Spleen (tissue), 11 donors: ENCODE data around the gene TOP3B. TPM values are rescaled to one million over a fixed set of nuclear protein-coding genes. Genes with fewer than 3 reads are reported as not detected.

Experiments used
- DNase-seq: peaks from one replicate; pipeline ENCODE4 v3.0.0-alpha.2; 2020
- H3K27ac ChIP-seq, 8 donors: fragments of 200-600 bp; sonication (generic) in 7 of 8; 1 replicate in 4 of 8; 2 replicates in 4 of 8; pipeline versions ENCODE4 v1.5.0 to v1.8.0; 2016 to 2021; ENCODE audit warnings: inconsistent platforms in 4 of 8, mild to moderate bottlenecking in 4 of 8, moderate library complexity in 1 of 8
- H3K27me3 ChIP-seq, 7 donors: fragments of 200-600 bp; sonication (generic) in 6 of 7; replicated peaks in 1 of 7; 1 replicate in 4 of 7; 2 replicates in 3 of 7; pipeline versions ENCODE4 v1.5.0 to v1.8.0; 2016 to 2021; ENCODE audit warnings: inconsistent platforms in 3 of 7, mild to moderate bottlenecking in 1 of 7
- H3K36me3 ChIP-seq, 6 donors: fragments of 200-600 bp; sonication (generic) in 5 of 6; 1 replicate in 4 of 6; 2 replicates in 2 of 6; pipeline versions ENCODE4 v1.5.0 to v1.8.0; 2016 to 2021; ENCODE audit warnings: inconsistent platforms in 2 of 6
- H3K4me1 ChIP-seq, 6 donors: fragments of 200-600 bp; sonication (generic) in 5 of 6; 1 replicate in 3 of 6; 2 replicates in 3 of 6; pipeline versions ENCODE4 v1.5.0 to v1.8.0; 2016 to 2021; ENCODE audit warnings: inconsistent platforms in 3 of 6
- H3K4me3 ChIP-seq, 8 donors: fragments of 200-600 bp; sonication (generic) in 7 of 8; 1 replicate in 4 of 8; 2 replicates in 4 of 8; pipeline versions ENCODE4 v1.5.0 to v1.8.0; 2016 to 2021; ENCODE audit warnings: inconsistent platforms in 4 of 8, mild to moderate bottlenecking in 4 of 8, moderate library complexity in 2 of 8
- H3K9me3 ChIP-seq, 8 donors: fragments of 200-600 bp; sonication (generic) in 7 of 8; 1 replicate in 4 of 8; 2 replicates in 4 of 8; pipeline versions ENCODE4 v1.5.0 to v1.8.0; 2016 to 2021; ENCODE audit warnings: inconsistent platforms in 4 of 8
- POLR2A ChIP-seq, 3 donors: fragments of 450-650 bp; IDR thresholded peaks; one replicate each; pipeline ENCODE4 v1.5.1; 2017; ENCODE audit warnings: antibody characterized with exemption in 3 of 3, mild to moderate bottlenecking in 1 of 3
- POLR2AphosphoS5 ChIP-seq, 3 donors: sonication (generic); formaldehyde crosslinking; IDR thresholded peaks; one replicate each; pipeline ENCODE4 v1.5.1; 2017; ENCODE audit warnings: antibody characterized with exemption in 3 of 3
- WGBS, 5 donors: extraction: QIAGEN DNeasy Blood & Tissue Kit in 3 of 5; methylation state at CpG; one replicate each; pipeline versions ENCODE4 v1.1.5 to v1.1.7; 2013 to 2018; 5-methylcytosine and 5-hydroxymethylcytosine counted together
- intact Hi-C: fragments of 100-400 bp; cut with DNase I; formaldehyde crosslinking; loops from one replicate; pipeline ENCODE4 v1.15.0; 2023; ENCODE audit warnings: low total_unique reads
- polyA plus RNA-seq, 3 donors: library from polyadenylated mRNA; stranded (reverse); fragments of 200-250 nt; gene quantifications; one replicate each; pipeline ENCODE4 v1.2.1, GENCODE V29; 2013
- total RNA-seq, 7 donors: library from RNA; depleted of rRNA in 3 of 7; stranded (reverse); fragments of >200 nt in 3 of 7; fragmentation: NEBNext Ultra II Directional in 4 of 7; extraction: Animal tissue kit (Norgen Biotek cat#: 25700) in 4 of 7; gene quantifications; one replicate each; pipeline versions ENCODE4 v1.1.0 to v1.2.1, GENCODE V29; 2016 to 2021
- TF ChIP-seq, protein P1 (sequence below), 11 experiments: fragments of 200-600 bp in 7 of 11; fragments of 450-650 bp in 4 of 11; sonication (generic) in 4 of 11; IDR thresholded peaks in 8 of 11; conservative IDR thresholded peaks in 3 of 11; 1 replicate in 7 of 11; 2 replicates in 4 of 11; pipeline versions ENCODE4 v1.4.0 to v1.8.0; 2016 to 2021; ENCODE audit warnings: antibody characterized with exemption in 11 of 11, inconsistent platforms in 4 of 11, mild to moderate bottlenecking in 1 of 11
- donor health status: healthy with polysubstance abuse.
- donor health status: DM: no; HTN: no; CAD: no; lungs with moderate emphysema.
- donor health status: DM: no; HTN: no; CAD: no.
- donor health status: Bipolar disorder and iron deficiency.
- donor health status: healthy.
- donor health status: DM: no; HTN: no; CAD: no.
- donor health status: DM: yes; HTN: yes; CAD: no.

TOP3B gene
- total and polyA plus RNA-seq, 10 donors = 12.6 to 66.4 (median 46.7) TPM

DNA sequence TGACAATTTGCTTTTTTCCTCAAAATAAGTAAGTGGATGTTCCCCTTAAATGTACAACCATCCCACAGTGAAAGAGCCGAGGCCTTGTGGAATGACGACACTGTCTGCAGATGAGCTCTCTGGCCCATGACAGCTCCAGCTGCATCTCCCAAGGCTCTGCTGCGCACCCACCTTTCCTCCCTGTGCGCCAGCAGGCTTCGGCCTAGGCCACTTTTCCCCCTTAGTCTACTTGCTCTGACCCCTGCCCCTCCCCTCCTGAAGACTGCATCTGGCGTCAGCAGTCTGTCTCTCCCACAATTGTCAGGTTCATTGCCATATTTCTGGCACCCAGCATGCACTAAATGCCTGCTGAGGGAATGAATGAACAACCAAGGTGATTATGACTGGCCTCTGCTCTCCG is 2.0 kb downstream of the TOP3B start:
- peak; percentile 36 for DNase-seq
- H3K36me3 ChIP-seq = peaks cover 0 to 26% (median 3%) of the 10 kb centered on the region in 6 donors
- 69 to 84% (median 81%) methylated on average over 7 of the region's 7 CpGs for WGBS, 5 donors

DNA sequence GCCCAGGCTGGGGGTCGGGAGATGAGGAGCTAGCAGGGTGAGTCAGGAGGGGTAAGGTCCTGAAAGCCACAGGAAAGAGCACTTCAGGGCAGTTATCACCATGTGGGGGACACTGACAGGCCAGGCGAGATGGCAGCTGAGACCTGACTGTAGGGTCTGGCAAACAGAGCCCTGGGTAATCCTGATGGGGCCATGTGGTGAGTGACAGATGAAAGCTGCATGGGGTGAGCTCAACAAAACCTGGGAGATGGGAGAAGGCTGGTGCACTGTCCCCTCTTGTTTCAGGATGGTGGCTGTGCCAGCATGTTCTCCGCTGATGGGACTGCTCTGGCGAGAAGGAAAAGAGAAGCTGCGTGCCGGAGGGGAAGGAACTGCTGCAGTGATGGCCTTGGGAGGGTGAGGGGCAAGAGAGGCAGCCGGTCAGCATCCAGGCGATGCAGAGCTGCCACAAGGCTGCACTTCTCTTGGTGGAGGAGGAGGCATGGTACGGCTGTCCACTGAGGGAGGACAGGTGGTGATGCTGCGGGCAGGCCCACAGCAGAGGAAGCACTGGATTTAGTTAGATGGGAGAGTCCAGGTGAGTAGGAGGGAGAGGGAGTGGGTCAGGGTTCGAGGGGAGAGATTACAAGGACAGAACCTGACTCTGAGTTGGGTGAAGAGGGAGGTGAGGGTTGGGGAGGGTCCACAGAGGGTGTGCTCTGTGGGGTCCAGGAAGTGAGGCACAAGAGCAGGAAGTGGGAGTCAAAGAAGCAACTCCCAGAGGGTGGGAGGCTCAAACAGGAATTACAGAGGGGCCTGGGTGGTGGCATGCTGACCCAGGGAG is 3.8 kb downstream of the TOP3B start:
- H3K27ac ChIP-seq = peak overlapping the region in 1 of 8 donors; percentile 29
- TF ChIP-seq POLR2AphosphoS5 (IDR thresholded peaks at IDR 0.05) (peak in 1 of 3 donors; percentile 34), POLR2A (IDR thresholded peaks at IDR 0.05) (no peak)
- TF ChIP-seq, protein P1, sequence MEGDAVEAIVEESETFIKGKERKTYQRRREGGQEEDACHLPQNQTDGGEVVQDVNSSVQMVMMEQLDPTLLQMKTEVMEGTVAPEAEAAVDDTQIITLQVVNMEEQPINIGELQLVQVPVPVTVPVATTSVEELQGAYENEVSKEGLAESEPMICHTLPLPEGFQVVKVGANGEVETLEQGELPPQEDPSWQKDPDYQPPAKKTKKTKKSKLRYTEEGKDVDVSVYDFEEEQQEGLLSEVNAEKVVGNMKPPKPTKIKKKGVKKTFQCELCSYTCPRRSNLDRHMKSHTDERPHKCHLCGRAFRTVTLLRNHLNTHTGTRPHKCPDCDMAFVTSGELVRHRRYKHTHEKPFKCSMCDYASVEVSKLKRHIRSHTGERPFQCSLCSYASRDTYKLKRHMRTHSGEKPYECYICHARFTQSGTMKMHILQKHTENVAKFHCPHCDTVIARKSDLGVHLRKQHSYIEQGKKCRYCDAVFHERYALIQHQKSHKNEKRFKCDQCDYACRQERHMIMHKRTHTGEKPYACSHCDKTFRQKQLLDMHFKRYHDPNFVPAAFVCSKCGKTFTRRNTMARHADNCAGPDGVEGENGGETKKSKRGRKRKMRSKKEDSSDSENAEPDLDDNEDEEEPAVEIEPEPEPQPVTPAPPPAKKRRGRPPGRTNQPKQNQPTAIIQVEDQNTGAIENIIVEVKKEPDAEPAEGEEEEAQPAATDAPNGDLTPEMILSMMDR (IDR thresholded peaks at IDR 0.05 in 8 of 11, conservative IDR thresholded peaks at IDR 0.05 in 3 of 11) = no peak
- peaks cover 0 to 44% (median 20%) of the 10 kb centered on the region in 6 donors for H3K36me3 ChIP-seq
- H3K4me1 ChIP-seq = peaks cover 17 to 53% (median 41%) of the 10 kb centered on the region in 6 donors
- no peaks in the 10 kb centered on the region for H3K9me3 ChIP-seq
- H3K4me3 ChIP-seq = no peak overlapping the region
- intact Hi-C loops = no loop called here
- H3K27me3 ChIP-seq = no peaks in the 10 kb centered on the region
- DNase-seq = peak; percentile 54
- WGBS, 5 donors = 61 to 72% (median 68%) methylated on average over 11 of the region's 11 CpGs

More for the DNA sequence above, 2.0 kb downstream of the TOP3B start:
- intact Hi-C loops = no loop called here
- Histone ChIP-seq H3K27me3 (no peaks in the 10 kb centered on the region), H3K4me3 (no peak overlapping the region), H3K27ac (no peak overlapping the region), H3K4me1 (peaks cover 17 to 53% (median 41%) of the 10 kb centered on the region in 6 donors), H3K9me3 (no peaks in the 10 kb centered on the region)
- no peak for TF ChIP-seq POLR2AphosphoS5 (IDR thresholded peaks at IDR 0.05)
- TF ChIP-seq, protein P1 (IDR thresholded peaks at IDR 0.05 in 8 of 11, conservative IDR thresholded peaks at IDR 0.05 in 3 of 11) = no peak
- TF ChIP-seq POLR2A (IDR thresholded peaks at IDR 0.05) = no peak

DNA sequence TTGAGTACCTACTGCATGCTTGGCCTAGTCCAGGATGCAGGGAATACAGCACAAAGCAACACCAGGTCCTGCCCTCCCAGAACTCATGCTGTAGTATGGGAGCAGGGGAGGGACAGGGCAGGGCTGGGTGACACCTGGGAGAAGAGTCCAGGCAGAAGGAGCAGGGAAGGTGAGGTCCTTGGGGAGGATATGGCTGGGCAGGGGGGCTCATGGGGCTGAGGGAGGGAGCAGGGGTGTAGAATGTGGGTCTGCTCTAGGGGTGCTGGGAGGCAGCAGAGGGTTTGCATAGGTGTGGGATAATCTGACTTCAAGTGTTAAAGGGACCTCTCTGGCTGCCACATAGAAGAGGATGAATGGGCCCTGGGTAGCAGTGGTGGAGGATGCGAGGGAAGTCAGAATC is 4.8 kb downstream of the TOP3B start:
- peaks cover 0 to 54% (median 30%) of the 10 kb centered on the region in 6 donors for H3K36me3 ChIP-seq
- TF ChIP-seq, protein P1 (IDR thresholded peaks at IDR 0.05 in 8 of 11, conservative IDR thresholded peaks at IDR 0.05 in 3 of 11) = no peak
- TF ChIP-seq POLR2A (IDR thresholded peaks at IDR 0.05) (no peak), POLR2AphosphoS5 (IDR thresholded peaks at IDR 0.05) (no peak)
- H3K4me1 ChIP-seq = peaks cover 14 to 46% (median 35%) of the 10 kb centered on the region in 6 donors
- peak; percentile 44 for DNase-seq
- 92 to 100% (median 93%) methylated on average over 1 of the region's 1 CpG for WGBS, 5 donors
- no peak overlapping the region for H3K27ac ChIP-seq
- H3K9me3 ChIP-seq = no peaks in the 10 kb centered on the region
- no peak overlapping the region for H3K4me3 ChIP-seq
- intact Hi-C loops = no loop called here
- no peaks in the 10 kb centered on the region for H3K27me3 ChIP-seq

DNA sequence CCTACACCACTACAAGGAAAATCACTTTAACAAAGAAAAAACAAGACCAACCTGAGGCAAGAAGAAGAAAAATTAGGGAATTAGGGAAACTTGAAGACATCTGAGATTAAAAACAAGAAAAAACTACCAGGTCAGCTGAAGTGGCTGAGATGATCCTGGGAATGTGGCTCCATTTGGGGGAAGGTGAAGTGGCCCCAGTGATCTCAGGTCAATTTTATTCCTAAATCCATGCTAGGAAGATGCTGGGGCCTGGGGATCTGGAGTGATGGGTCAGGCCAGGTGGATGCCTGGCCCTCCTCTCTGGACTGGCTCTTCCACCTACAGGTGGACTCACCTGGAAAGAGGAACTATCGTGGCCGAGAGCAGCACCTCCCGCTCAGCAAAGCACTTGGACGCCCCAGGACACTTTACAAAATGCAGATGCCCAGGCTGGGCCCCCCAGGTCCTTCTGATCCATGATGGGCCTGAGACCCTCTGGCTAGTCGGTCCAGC is 6.7 kb downstream of the TOP3B start:
- peaks cover 0 to 71% (median 49%) of the 10 kb centered on the region in 6 donors for H3K36me3 ChIP-seq

More for the DNA sequence above, 6.7 kb downstream of the TOP3B start:
- Histone ChIP-seq H3K27ac (no peak overlapping the region), H3K4me3 (no peak overlapping the region), H3K27me3 (no peaks in the 10 kb centered on the region), H3K9me3 (no peaks in the 10 kb centered on the region), H3K4me1 (peaks cover 0 to 33% (median 20%) of the 10 kb centered on the region in 6 donors)
- 87 to 100% (median 95%) methylated on average over 1 to 5 of the region's 5 CpGs for WGBS, 5 donors
- no peak for TF ChIP-seq POLR2AphosphoS5 (IDR thresholded peaks at IDR 0.05)
- no peak for TF ChIP-seq POLR2A (IDR thresholded peaks at IDR 0.05)
- TF ChIP-seq, protein P1 (IDR thresholded peaks at IDR 0.05 in 8 of 11, conservative IDR thresholded peaks at IDR 0.05 in 3 of 11) = no peak
- intact Hi-C loops = no loop called here
- no peak for DNase-seq
